ENCODE data around the gene CTNNA3.

Gene CTNNA3

DNA sequence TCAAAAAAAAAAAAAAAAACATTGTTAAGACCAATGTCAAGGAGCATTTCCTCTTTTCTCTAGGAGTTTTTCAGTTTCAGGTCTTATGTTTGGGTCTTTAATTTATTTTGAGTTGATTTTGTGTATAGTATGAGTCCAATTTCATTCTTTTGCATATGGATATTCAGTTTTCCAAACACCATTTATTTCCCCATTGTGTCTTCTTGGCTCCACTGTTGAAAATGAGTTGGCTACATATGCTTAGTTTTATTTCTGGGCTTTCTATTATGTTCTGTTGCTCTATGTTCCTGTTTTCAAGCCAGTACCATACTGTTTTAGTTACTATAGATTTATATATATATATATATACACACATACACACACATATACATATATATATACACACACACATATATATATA is 1506.7 kb downstream of the CTNNA3 start:
- DNase-seq (ENCODE audit: low spot score), result no peak
- TF ChIP-seq, protein P1, sequence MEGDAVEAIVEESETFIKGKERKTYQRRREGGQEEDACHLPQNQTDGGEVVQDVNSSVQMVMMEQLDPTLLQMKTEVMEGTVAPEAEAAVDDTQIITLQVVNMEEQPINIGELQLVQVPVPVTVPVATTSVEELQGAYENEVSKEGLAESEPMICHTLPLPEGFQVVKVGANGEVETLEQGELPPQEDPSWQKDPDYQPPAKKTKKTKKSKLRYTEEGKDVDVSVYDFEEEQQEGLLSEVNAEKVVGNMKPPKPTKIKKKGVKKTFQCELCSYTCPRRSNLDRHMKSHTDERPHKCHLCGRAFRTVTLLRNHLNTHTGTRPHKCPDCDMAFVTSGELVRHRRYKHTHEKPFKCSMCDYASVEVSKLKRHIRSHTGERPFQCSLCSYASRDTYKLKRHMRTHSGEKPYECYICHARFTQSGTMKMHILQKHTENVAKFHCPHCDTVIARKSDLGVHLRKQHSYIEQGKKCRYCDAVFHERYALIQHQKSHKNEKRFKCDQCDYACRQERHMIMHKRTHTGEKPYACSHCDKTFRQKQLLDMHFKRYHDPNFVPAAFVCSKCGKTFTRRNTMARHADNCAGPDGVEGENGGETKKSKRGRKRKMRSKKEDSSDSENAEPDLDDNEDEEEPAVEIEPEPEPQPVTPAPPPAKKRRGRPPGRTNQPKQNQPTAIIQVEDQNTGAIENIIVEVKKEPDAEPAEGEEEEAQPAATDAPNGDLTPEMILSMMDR (IDR thresholded peaks at IDR 0.05; ENCODE audit: extremely low read depth, insufficient read depth, missing control alignments), result no peak
- in situ Hi-C loops (cut with MboI; ENCODE audit: low pct_unique_long_range_greater_than_20kb, low sequenced_read_pairs, unreplicated experiment), result no loop called here

DNA sequence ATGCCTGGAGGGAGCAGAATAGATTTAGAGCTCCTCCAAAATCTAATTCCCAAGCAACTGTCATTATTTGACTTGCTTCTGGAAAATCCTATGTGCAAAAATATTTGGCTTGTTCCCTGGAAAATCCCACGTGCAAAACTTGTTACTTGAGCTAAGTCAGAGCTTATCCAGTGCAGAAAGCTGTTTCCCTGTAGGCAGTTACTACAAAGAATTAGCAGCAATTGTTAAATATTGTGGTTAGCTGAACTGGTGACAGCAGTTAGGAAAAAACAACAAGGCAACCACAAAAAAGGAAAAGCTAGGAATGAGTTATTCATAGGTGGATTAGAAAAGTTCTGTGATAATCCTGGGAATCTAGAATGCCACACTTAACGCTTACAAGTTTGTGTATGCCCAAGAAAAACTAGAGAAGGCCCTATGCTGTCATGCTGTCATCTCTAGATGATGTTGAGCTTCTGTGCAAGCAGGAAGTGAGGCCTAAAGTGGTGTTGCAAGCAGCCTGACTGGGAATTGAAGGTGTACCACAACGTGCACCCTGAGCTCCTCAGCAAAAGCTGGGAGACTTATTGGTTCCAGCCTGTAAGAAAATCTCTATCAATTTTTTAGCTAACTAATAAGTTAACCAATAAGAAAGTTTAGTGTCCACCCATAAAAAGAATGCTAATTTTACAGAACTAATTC is 1508.8 kb downstream of the CTNNA3 start:
- in situ Hi-C loops (cut with MboI; ENCODE audit: low pct_unique_long_range_greater_than_20kb, low sequenced_read_pairs, unreplicated experiment), result no loop called here
- TF ChIP-seq, protein P1 (IDR thresholded peaks at IDR 0.05; ENCODE audit: extremely low read depth, insufficient read depth, missing control alignments), result no peak
- DNase-seq (ENCODE audit: low spot score), result no peak

DNA sequence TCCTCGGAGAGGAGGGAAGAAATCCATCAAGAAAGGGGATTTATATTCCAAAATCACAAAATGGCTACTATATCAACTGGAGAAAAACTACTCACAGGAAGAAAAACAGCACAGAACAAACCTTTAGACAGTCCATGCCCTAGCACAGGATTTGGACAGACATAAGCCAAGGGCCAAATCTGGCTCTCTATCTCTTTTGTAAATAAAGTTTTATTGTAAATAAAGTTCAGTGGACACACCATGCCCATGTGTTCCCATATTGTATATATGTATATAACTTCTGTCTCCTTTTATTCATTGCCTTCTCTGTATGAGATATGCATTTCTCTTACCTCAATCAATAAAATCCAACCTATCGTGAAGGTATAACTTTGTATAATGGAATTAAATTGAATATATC is 1513.0 kb downstream of the CTNNA3 start:
- TF ChIP-seq, protein P1 (IDR thresholded peaks at IDR 0.05; ENCODE audit: extremely low read depth, insufficient read depth, missing control alignments), result no peak
- in situ Hi-C loops (cut with MboI; ENCODE audit: low pct_unique_long_range_greater_than_20kb, low sequenced_read_pairs, unreplicated experiment), result no loop called here

DNA sequence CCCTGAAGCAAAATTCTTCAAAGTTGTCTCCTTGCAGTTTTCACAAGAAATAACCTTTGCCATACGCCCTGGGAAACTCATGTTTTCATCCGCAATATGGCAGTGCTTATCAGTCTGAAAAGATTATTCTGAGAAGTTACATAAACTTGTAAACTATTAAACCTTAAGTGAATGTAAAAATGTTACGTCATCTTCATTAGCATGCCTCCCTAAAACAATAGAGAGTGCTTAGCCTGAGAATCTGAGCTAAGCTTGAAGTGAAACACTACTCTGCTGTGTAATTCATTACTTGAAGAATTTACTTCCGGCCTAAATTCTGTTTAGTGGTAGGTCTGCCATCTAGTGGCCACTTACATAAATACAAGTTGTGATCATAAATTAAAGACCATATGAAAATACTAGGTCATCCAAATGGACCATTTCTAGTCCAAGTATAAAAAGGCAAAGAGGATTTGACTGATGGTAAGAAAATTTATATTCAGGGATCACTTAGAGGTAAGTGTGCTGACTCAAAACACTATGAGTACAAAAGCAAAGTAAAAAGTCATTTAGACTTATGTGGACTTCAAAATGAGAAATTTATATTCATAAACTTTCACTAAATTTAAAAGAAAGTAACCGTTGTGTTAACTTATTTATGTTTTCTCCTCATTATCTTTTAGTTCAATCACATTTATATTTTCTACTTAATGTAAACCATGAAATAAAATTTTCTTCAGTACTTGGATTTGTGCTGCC is 1515.2 kb downstream of the CTNNA3 start:
- peak; percentile 48 for DNase-seq (ENCODE audit: low spot score)
- TF ChIP-seq, protein P1 (IDR thresholded peaks at IDR 0.05; ENCODE audit: extremely low read depth, insufficient read depth, missing control alignments), result peak; percentile 63
- in situ Hi-C loops (cut with MboI; ENCODE audit: low pct_unique_long_range_greater_than_20kb, low sequenced_read_pairs, unreplicated experiment), result no loop called here

More for the DNA sequence above, 1513.0 kb downstream of the CTNNA3 start:
- no peak for DNase-seq (ENCODE audit: low spot score)

DNA sequence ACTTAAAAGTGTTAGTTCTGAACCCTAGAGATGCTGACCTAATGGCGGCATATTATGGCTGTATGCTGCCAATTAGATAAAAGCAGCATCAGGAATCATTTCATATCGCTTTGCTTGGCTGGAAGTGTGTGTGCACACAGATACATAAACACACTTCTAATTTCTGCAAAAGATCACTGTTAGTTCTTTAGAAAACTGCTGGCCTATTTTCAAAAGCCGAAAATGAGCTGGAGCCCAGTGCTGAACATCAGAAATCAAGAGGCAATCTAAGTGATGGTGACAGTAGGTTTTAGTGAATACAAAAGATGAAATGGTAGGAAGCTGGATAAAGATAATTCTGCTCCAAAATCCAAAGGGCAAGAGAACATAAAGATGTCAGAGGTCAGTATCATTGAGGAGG is 1516.0 kb downstream of the CTNNA3 start:
- in situ Hi-C loops (cut with MboI; ENCODE audit: low pct_unique_long_range_greater_than_20kb, low sequenced_read_pairs, unreplicated experiment), result no loop called here
- DNase-seq (ENCODE audit: low spot score), result no peak
- TF ChIP-seq, protein P1 (IDR thresholded peaks at IDR 0.05; ENCODE audit: extremely low read depth, insufficient read depth, missing control alignments), result no peak

DNA sequence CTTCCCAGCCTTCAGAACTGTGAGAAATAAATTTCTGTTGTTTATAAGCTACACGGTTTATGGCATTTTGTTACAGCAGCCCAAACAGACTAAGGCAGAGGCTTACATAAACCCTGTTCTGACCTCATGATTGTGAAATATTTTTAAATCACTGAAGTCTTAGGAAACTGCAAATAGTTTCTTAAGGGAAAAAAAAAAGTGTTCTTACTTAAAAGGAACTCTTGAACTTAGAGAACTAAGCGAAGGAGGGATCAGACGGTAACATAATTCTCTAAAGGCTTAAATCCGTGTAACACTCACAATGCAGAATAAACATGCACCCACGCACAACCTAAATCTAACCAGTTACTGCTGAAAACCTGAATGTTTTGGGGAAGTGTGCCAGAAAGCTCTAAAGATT is 1519.2 kb downstream of the CTNNA3 start:
- no peak for DNase-seq (ENCODE audit: low spot score)
- in situ Hi-C loops (cut with MboI; ENCODE audit: low pct_unique_long_range_greater_than_20kb, low sequenced_read_pairs, unreplicated experiment), result no loop called here
- TF ChIP-seq, protein P1 (IDR thresholded peaks at IDR 0.05; ENCODE audit: extremely low read depth, insufficient read depth, missing control alignments), result no peak
